Type B pancreatic cell (in vitro differentiated cells): Measurements from ENCODE around the gene ZBTB5. TPM values are rescaled to one million over a fixed set of nuclear protein-coding genes. Genes with fewer than 3 reads are reported as not detected.

Source experiments
- DNase-seq: peaks from one replicate; pipeline ENCODE4 v3.0.0; 2021; ENCODE audit warnings: mixed read lengths; ENCODE audit not compliant: unreplicated experiment; ENCODE audit errors: extremely low spot score
- H3K27ac Mint-ChIP-seq: 2 replicates; pipeline ENCODE4 v1.8.0; 2021; ENCODE audit warnings: mild to moderate bottlenecking, mixed read lengths
- H3K27me3 Mint-ChIP-seq: 2 replicates; pipeline ENCODE4 v1.8.0; 2021; ENCODE audit warnings: mixed read lengths
- H3K36me3 Mint-ChIP-seq: 2 replicates; pipeline ENCODE4 v1.8.0; 2021; ENCODE audit warnings: mixed read lengths
- H3K4me1 Mint-ChIP-seq: one replicate; pipeline ENCODE4 v1.8.0; 2021; ENCODE audit warnings: mixed read lengths; ENCODE audit not compliant: unreplicated experiment
- H3K4me3 Mint-ChIP-seq: 2 replicates; pipeline ENCODE4 v1.8.0; 2021; ENCODE audit warnings: mild to moderate bottlenecking, mixed read lengths
- H3K9me3 Mint-ChIP-seq: 2 replicates; pipeline ENCODE4 v1.8.0; 2021; ENCODE audit warnings: mixed read lengths
- CTCF ChIP-seq: fragments of 200-600 bp; sonication (generic); conservative IDR thresholded peaks from 2 replicates; pipeline ENCODE4 v1.5.0; 2021; ENCODE audit warnings: antibody characterized with exemption, mild to moderate bottlenecking
- total RNA-seq: library from RNA; stranded (reverse); gene quantifications from 2 replicates; pipeline ENCODE4 v1.2.1, GENCODE V29; 2021; ENCODE audit warnings: low replicate concordance

Gene ZBTB5
- total RNA-seq, 1 donor from 2014 or later, result 22.6 TPM

- no peaks in the 10 kb centered on the region for H3K36me3 Mint-ChIP-seq
- H3K9me3 Mint-ChIP-seq, result no peaks in the 10 kb centered on the region
- no peak for DNase-seq
- no peak overlapping the region for H3K27ac Mint-ChIP-seq
- no peaks in the 10 kb centered on the region for H3K27me3 Mint-ChIP-seq
- peak; percentile 47 for TF ChIP-seq CTCF
- peaks cover 4% of the 10 kb centered on the region for H3K4me1 Mint-ChIP-seq
- no peak overlapping the region for H3K4me3 Mint-ChIP-seq
Measured at GRCh38 chr9:37407468-37407867, 57.8 kb downstream of the ZBTB5 start.

- H3K4me3 Mint-ChIP-seq, result no peak overlapping the region
- H3K27ac Mint-ChIP-seq, result no peak overlapping the region
- H3K36me3 Mint-ChIP-seq, result no peaks in the 10 kb centered on the region
- H3K4me1 Mint-ChIP-seq, result peaks cover 4% of the 10 kb centered on the region
- no peak for DNase-seq
- TF ChIP-seq CTCF, result no peak
- H3K27me3 Mint-ChIP-seq, result no peaks in the 10 kb centered on the region
- H3K9me3 Mint-ChIP-seq, result no peaks in the 10 kb centered on the region
Measured at GRCh38 chr9:37406603-37407401, 58.4 kb downstream of the ZBTB5 start.

- no peaks in the 10 kb centered on the region for H3K36me3 Mint-ChIP-seq
- no peak overlapping the region for H3K4me3 Mint-ChIP-seq
- peaks cover 1% of the 10 kb centered on the region for H3K4me1 Mint-ChIP-seq
- H3K27me3 Mint-ChIP-seq, result no peaks in the 10 kb centered on the region
- H3K9me3 Mint-ChIP-seq, result no peaks in the 10 kb centered on the region
- no peak overlapping the region for H3K27ac Mint-ChIP-seq
- no peak for TF ChIP-seq CTCF
- DNase-seq, result no peak
Measured at GRCh38 chr9:37405764-37406380, 59.4 kb downstream of the ZBTB5 start.

- DNase-seq, result no peak
- TF ChIP-seq CTCF, result no peak
- no peaks in the 10 kb centered on the region for H3K4me1 Mint-ChIP-seq
- no peaks in the 10 kb centered on the region for H3K27me3 Mint-ChIP-seq
- no peak overlapping the region for H3K4me3 Mint-ChIP-seq
- no peak overlapping the region for H3K27ac Mint-ChIP-seq
- H3K9me3 Mint-ChIP-seq, result no peaks in the 10 kb centered on the region
- H3K36me3 Mint-ChIP-seq, result no peaks in the 10 kb centered on the region
Measured at GRCh38 chr9:37405350-37405749, 59.9 kb downstream of the ZBTB5 start.

GRCh38 chr9:37404590-37404989 is 60.7 kb downstream of the ZBTB5 start:
- peak overlapping the region; percentile 17 for H3K27ac Mint-ChIP-seq
- no peaks in the 10 kb centered on the region for H3K9me3 Mint-ChIP-seq
- no peaks in the 10 kb centered on the region for H3K4me1 Mint-ChIP-seq
- TF ChIP-seq CTCF, result no peak
- no peak overlapping the region for H3K4me3 Mint-ChIP-seq
- no peaks in the 10 kb centered on the region for H3K36me3 Mint-ChIP-seq
- no peak for DNase-seq
- no peaks in the 10 kb centered on the region for H3K27me3 Mint-ChIP-seq
